Testis (tissue), 2 donors: Measurements from ENCODE around the gene JCAD.

ENCODE experiments used
- CTCF ChIP-seq, 3 experiments: fragments of 450-650 bp in 2 of 3; fragments of 200-600 bp in 1 of 3; sonication (generic) in 1 of 3; IDR thresholded peaks; one replicate each; pipeline ENCODE4 v1.5.1; 2016 to 2019; ENCODE audit warnings: antibody characterized with exemption in 3 of 3, mild to moderate bottlenecking in 2 of 3, moderate library complexity in 1 of 3
- POLR2A ChIP-seq: fragments of 450-650 bp; IDR thresholded peaks from one replicate; pipeline ENCODE4 v1.6.1; 2017; ENCODE audit warnings: antibody characterized with exemption, mild to moderate bottlenecking, moderate library complexity

- TF ChIP-seq CTCF (IDR thresholded peaks at IDR 0.05) (no peak), POLR2A (no peak)
Observed at GRCh38 chr10:30026578-30026977, 32.8 kb downstream of the JCAD start.
